VCaP (cell line): ENCODE data around the gene CEP41.

Experiments used
- H3K27ac ChIP-seq: fragments of 450-650 bp; 2 replicates; pipeline ENCODE4 v1.5.1; 2017
- CTCF ChIP-seq: fragments of 450-650 bp; conservative IDR thresholded peaks from 2 replicates; pipeline ENCODE4 v1.5.1; 2017; ENCODE audit warnings: mild to moderate bottlenecking, moderate library complexity

CEP41 gene

DNA sequence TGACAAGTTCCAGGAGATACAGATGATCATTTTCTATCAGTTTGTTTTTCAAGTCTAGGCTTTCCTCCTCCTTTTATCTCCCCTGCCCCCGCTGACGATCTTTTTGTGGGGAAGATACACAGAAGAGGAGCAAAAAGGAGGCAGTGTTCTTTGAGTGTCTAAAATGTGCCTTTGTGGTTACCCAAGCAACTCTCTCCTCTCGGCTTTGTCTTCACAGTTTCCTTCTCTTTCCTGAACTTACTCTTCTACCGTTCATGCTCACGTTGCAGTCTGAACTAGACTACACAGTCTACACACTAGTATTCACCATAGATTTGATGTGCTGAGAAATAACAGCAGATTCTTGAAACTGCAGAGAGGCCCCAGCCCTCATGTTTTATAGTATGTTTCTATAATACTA is 23.6 kb downstream of the CEP41 start:
- no peak for TF ChIP-seq CTCF

DNA sequence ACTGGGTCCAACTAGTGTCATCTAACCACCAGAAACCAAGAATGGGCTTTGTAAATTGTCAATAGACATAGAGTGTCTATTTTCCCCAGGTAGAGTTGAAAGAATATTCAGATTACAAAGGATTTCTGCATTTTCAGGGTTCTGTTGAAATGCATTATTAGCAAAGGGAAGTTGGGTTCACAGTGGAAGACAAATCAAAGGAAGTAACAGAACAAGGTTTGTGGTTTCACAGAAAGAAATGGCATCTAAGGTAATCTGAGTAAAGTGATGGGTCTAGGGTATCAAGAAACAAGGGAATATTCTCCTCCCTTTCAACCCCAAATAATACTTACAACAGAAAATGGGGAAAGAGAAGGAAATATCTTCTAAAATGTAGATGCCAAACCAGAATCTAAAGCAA is 25.8 kb downstream of the CEP41 start:
- no peak overlapping the region for H3K27ac ChIP-seq
- TF ChIP-seq CTCF, result no peak

More for the DNA sequence above, 23.6 kb downstream of the CEP41 start:
- no peak overlapping the region for H3K27ac ChIP-seq

- no peak for TF ChIP-seq CTCF
- no peak overlapping the region for H3K27ac ChIP-seq
Observed at GRCh38 chr7:130413201-130413600, 27.6 kb downstream of the CEP41 start.

- no peak for TF ChIP-seq CTCF
- no peak overlapping the region for H3K27ac ChIP-seq
Observed at GRCh38 chr7:130410868-130411541, 29.8 kb downstream of the CEP41 start.

GRCh38 chr7:130409712-130410072 is 31.1 kb downstream of the CEP41 start:
- H3K27ac ChIP-seq, result no peak overlapping the region
- TF ChIP-seq CTCF, result no peak

GRCh38 chr7:130409067-130409711 is 31.6 kb downstream of the CEP41 start:
- H3K27ac ChIP-seq, result no peak overlapping the region
- TF ChIP-seq CTCF, result no peak

GRCh38 chr7:130405003-130405402 is 35.8 kb downstream of the CEP41 start:
- no peak for TF ChIP-seq CTCF

More at GRCh38 chr7:130405003-130405402, 35.8 kb downstream of the CEP41 start:
- no peak overlapping the region for H3K27ac ChIP-seq
